Mucosa of descending colon (tissue), 3 donors: ENCODE data around the gene VWA2. TPM values are rescaled to one million over a fixed set of nuclear protein-coding genes. Genes with fewer than 3 reads are reported as not detected.

Experiments used
- ATAC-seq: fragments of 200-7000 bp; cut with Tn5 transposase; one replicate; pipeline ENCODE4 v1.9.1; 2020; ENCODE audit warnings: mild to moderate bottlenecking, moderate library complexity
- DNase-seq, 3 donors: peaks; one replicate each; pipeline ENCODE4 v3.0.0-alpha.2; 2020
- H3K36me3 ChIP-seq: fragments of 200-600 bp; one replicate; pipeline ENCODE4 v1.8.0; 2021; ENCODE audit warnings: low read depth, mild to moderate bottlenecking
- H3K4me1 ChIP-seq: fragments of 200-600 bp; one replicate; pipeline ENCODE4 v1.8.0; 2021; ENCODE audit warnings: low read depth, mild to moderate bottlenecking
- H3K4me3 ChIP-seq: fragments of 200-600 bp; one replicate; pipeline ENCODE4 v1.8.0; 2021; ENCODE audit warnings: mild to moderate bottlenecking
- H3K9me3 ChIP-seq: fragments of 200-600 bp; one replicate; pipeline ENCODE4 v1.8.0; 2021; ENCODE audit warnings: mild to moderate bottlenecking
- CTCF ChIP-seq: fragments of 200-600 bp; IDR thresholded peaks from one replicate; pipeline ENCODE4 v1.8.0; 2022; ENCODE audit warnings: antibody characterized with exemption, mild to moderate bottlenecking
- intact Hi-C, 2 donors: fragments of 100-400 bp; cut with DNase I in 1 of 2; cut with micrococcal nuclease in 1 of 2; formaldehyde crosslinking; loops; one replicate each; pipeline versions ENCODE4 v1.11.0 to v1.11.1; 2022; cut with DNase I, micrococcal nuclease
- total RNA-seq, 3 donors: library from RNA; stranded (reverse); fragmentation: NEBNext Ultra II Directional in 2 of 3; extraction: Animal tissue kit (Norgen Biotek cat#: 25700) in 2 of 3; gene quantifications; one replicate each; pipeline versions ENCODE4 v1.2.1 to v1.2.4, GENCODE V29; 2021 to 2023
- donor health status: DM: no; HTN: no; CAD: no; lungs with moderate emphysema.
- donor health status: DM: no; HTN: no; CAD: no.
- donor health status: DM: no; HTN: yes; CAD: no.

The VWA2 gene
- total RNA-seq, 3 donors from 2014 or later: 0.47 to 3.2 (median 1.9) TPM

- H3K4me1 ChIP-seq: peaks cover 12% of the 10 kb centered on the region
- no peak overlapping the region for H3K4me3 ChIP-seq
- ATAC-seq (peak; percentile 84), DNase-seq (no peak)
- no peak for TF ChIP-seq CTCF
- H3K9me3 ChIP-seq: no peaks in the 10 kb centered on the region
- intact Hi-C loops: no loop called here
- no peaks in the 10 kb centered on the region for H3K36me3 ChIP-seq
Measured at GRCh38 chr10:114246679-114247305, 7.7 kb downstream of the VWA2 start.

GRCh38 chr10:114250236-114250635 lies 11.2 kb downstream of the VWA2 start:
- H3K4me3 ChIP-seq: no peak overlapping the region
- DNase-seq: no peak
- no peak for ATAC-seq
- H3K4me1 ChIP-seq: peaks cover 4% of the 10 kb centered on the region
- no peaks in the 10 kb centered on the region for H3K9me3 ChIP-seq
- intact Hi-C loops: no loop called here
- TF ChIP-seq CTCF: no peak
- H3K36me3 ChIP-seq: no peaks in the 10 kb centered on the region

DNA sequence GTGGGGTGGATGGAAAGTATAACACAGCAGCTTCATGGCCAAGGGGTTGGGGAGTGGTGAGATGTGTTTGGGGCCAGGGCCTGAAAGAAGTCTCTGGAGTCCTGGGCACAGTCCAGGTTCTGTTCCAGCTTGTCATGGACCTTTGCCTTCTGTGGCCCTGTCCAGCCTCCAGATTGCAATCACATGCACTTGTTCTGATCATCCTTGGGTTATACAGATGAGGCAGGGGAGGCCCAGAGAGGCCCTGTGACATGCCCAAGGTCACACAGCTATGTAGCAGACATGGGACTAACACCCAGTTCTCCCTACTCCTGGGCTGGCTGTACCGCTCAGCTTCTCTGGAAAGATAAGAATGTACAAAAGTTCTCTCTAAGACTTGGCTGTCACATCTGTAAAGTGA lies 11.7 kb downstream of the VWA2 start:
- Histone ChIP-seq H3K4me1 (peaks cover 3% of the 10 kb centered on the region), H3K4me3 (no peak overlapping the region), H3K36me3 (no peaks in the 10 kb centered on the region), H3K9me3 (no peaks in the 10 kb centered on the region)
- TF ChIP-seq CTCF: no peak
- intact Hi-C loops: no loop called here
- ATAC-seq (no peak), DNase-seq (no peak)

GRCh38 chr10:114252092-114252491 lies 13.0 kb downstream of the VWA2 start:
- H3K4me3 ChIP-seq: no peak overlapping the region
- intact Hi-C loops: no loop called here
- ATAC-seq: no peak
- no peaks in the 10 kb centered on the region for H3K9me3 ChIP-seq
- no peaks in the 10 kb centered on the region for H3K36me3 ChIP-seq
- no peak for TF ChIP-seq CTCF
- no peak for DNase-seq
- no peaks in the 10 kb centered on the region for H3K4me1 ChIP-seq

DNA sequence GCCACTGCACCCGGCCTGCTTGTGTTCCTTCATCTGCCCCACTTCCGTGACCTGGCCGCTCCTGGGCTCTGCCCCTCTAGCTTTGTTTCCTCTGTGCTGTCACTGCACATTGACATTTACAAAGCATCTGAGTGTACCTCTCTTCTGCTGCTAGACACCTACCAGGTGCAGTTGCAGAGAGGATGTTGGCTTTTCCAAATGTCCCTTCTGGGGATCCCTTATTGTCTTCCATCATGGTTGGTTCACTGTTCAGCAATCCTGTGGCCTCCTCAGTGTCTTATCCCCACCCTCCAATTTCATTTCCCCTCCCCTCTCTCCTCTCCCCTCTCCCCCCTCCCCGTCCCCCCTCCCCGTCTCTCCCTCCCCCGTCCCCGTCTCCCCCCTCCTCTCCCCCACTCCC lies 13.8 kb downstream of the VWA2 start:
- DNase-seq: no peak
- TF ChIP-seq CTCF: no peak
- H3K4me3 ChIP-seq: no peak overlapping the region
- ATAC-seq: no peak
- peaks cover 5% of the 10 kb centered on the region for H3K4me1 ChIP-seq
- intact Hi-C loops: no loop called here
- H3K36me3 ChIP-seq: no peaks in the 10 kb centered on the region
- H3K9me3 ChIP-seq: no peaks in the 10 kb centered on the region

DNA sequence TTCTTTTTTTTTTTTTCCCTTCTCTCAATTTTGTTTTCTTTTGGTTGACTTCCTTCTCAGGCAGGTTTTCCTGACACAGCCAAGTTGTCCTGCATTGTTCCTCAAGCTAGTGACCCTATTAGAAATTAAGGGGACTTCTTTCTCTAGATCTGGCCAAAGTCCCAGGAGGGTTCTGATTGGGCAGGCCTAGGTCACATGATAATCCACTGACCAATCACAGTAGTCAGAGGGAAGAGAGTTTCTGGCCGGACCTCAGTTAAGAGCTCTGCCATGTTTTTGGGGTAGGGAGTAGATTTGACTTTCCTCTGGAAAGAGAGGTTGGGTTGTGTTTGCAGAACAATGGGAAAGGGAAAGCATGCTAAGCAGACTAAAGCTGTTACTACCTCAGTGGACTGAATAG lies 16.2 kb downstream of the VWA2 start:
- TF ChIP-seq CTCF: no peak
- no peak for ATAC-seq
- H3K4me1 ChIP-seq: peaks cover 14% of the 10 kb centered on the region
- H3K36me3 ChIP-seq: no peaks in the 10 kb centered on the region
- DNase-seq: no peak
- H3K9me3 ChIP-seq: no peaks in the 10 kb centered on the region
- intact Hi-C loops: no loop called here
- no peak overlapping the region for H3K4me3 ChIP-seq
